ENCODE results near the gene ZSWIM9.

Gene ZSWIM9

DNA sequence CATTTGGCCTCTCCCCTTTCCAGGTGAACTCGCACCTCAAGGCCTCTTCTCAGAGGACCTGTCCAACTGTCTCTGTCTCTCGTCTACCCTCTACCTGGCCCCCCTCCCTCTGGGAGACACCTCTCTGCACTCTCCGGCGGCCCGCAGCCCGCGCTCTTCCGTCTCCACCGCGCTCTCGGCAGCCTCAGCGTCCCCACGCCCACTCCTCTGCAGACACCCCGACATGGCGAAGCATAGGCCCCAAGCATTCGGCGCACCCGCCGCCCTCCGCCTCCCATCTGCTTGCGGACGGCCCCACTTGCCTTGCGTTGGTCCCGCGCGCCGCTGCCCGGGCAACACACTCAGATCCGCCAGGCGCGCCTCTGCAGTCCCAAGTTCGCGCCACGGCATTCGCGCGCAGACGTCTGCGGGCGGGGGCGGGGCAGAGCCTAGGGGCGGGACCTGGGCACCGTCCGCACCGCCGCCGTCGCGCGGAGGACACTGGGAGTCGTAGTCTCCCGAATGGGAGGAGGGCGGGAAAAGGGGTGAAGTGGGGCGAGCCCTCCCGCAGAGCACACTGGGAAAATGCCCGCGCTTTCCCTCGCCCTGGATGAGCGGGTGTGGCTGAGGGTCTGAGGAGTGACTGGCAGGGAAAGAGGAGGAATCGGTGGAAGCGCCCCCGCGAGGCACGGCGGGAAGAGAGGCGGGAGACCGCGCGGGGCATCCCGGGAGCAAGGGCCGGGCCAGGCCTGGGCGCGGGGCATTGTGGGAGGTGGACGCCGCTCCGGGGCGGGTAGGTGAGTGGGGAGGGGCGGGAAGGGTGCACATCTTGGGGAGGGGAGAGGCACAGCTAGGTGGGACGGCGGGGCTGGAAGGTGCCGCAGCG, at the start of gene ZSWIM9, which contains the start of gene LIG1:
Gene ZSWIM9 (plus strand): TSS at position 742 of the 865 bp plus-strand sequence. CDS start 1,123 bp downstream, outside the sequence.
Gene LIG1 (minus strand): TSS at position 406 of the 865 bp plus-strand sequence. CDS start 4,778 bp downstream, outside the sequence.
- peak within 1 kb of the TSS; percentile 93 for H3K4me3 Mint-ChIP-seq
- peaks cover 29% of the 10 kb centered on the region for H3K4me1 Mint-ChIP-seq (ENCODE audit: low read depth)
- no peaks in the 10 kb centered on the region for H3K9me3 Mint-ChIP-seq
- peaks cover 47% of the 10 kb centered on the region for H3K36me3 Mint-ChIP-seq (ENCODE audit: low read depth)
- intact Hi-C loops (cut with micrococcal nuclease) = no loop called here
- peak within 1 kb of the TSS; percentile 94 for H3K27ac Mint-ChIP-seq
- no peaks in the 10 kb centered on the region for H3K27me3 Mint-ChIP-seq

DNA sequence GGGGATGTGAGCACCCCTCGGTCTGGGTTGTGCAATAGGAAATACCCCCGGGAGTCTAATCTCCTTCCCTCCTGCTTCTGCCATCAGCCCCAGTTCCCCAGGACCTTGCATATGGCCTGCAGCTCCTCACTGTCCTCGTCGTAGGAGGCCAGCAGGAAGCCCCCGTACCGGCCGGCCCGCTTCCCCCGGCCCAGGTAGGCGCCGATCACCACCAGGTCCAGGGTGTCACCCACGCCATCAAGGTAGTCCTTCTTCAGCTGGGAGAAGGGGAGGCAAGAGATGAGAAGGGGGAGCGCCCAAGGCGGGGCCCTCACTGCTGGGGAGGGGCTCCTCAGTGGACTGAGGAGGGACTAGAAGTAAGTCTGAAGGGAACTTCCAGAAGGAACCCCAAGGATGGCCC, 49.4 kb upstream of the ZSWIM9 start:
- no peak overlapping the region for H3K4me3 Mint-ChIP-seq
- intact Hi-C loops (cut with micrococcal nuclease) = no loop called here
- peaks cover 60% of the 10 kb centered on the region for H3K36me3 Mint-ChIP-seq (ENCODE audit: low read depth)
- no peak overlapping the region for H3K27ac Mint-ChIP-seq
- peaks cover 16% of the 10 kb centered on the region for H3K4me1 Mint-ChIP-seq (ENCODE audit: low read depth)
- H3K27me3 Mint-ChIP-seq = no peaks in the 10 kb centered on the region
- H3K9me3 Mint-ChIP-seq = no peaks in the 10 kb centered on the region

- intact Hi-C loops (cut with micrococcal nuclease) = no loop called here
Measured at GRCh38 chr19:48121909-48122371, 48.5 kb upstream of the ZSWIM9 start.

GRCh38 chr19:48122421-48122820, 48.1 kb upstream of the ZSWIM9 start:
- Mint-ChIP-seq H3K4me1 (ENCODE audit: low read depth) (peaks cover 15% of the 10 kb centered on the region), H3K4me3 (no peak overlapping the region), H3K27ac (peak overlapping the region; percentile 11), H3K9me3 (no peaks in the 10 kb centered on the region), H3K27me3 (no peaks in the 10 kb centered on the region), H3K36me3 (ENCODE audit: low read depth) (peaks cover 64% of the 10 kb centered on the region)
- intact Hi-C loops (cut with micrococcal nuclease) = no loop called here

More at GRCh38 chr19:48121909-48122371, 48.5 kb upstream of the ZSWIM9 start:
- H3K36me3 Mint-ChIP-seq (ENCODE audit: low read depth) = peaks cover 62% of the 10 kb centered on the region
- peak overlapping the region; percentile 11 for H3K27ac Mint-ChIP-seq
- peaks cover 16% of the 10 kb centered on the region for H3K4me1 Mint-ChIP-seq (ENCODE audit: low read depth)
- no peaks in the 10 kb centered on the region for H3K9me3 Mint-ChIP-seq
- H3K27me3 Mint-ChIP-seq = no peaks in the 10 kb centered on the region
- no peak overlapping the region for H3K4me3 Mint-ChIP-seq

DNA sequence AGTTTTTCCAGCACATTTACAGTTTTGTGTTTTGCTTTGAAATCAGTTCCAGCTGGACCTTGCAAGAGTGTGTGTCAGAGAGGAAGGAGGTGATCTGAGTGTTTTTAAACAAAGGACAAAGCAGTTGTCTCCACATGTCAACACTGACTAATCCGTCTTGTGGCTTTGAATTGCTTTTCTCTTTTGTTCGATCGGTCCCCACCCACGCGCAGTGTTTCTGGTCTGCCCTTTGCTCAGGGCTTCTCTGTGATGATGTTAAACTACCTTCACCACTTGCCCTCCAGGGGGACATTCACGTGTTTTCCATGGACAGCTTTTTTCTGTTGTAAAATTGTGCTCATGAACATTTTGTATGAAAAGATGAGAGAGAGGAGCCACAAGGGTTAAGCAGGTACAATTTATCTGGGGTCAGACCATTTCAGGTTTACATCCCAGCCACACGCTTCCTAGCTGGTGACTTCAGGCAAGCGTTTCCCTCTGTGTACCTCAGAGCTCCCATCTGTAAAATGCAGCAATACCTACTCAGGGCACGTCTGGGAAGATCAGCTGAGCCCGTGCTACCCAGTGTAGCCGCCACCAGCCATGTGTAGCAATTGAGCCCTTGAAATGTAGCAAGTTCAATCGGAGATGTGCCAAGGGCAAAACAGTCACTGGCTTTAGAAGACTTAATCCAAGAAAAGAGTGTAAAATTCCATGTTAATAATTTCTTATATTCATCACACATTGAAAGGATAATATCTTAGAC, 46.4 kb upstream of the ZSWIM9 start:
- Mint-ChIP-seq H3K36me3 (ENCODE audit: low read depth) (peaks cover 69% of the 10 kb centered on the region), H3K27me3 (no peaks in the 10 kb centered on the region), H3K9me3 (no peaks in the 10 kb centered on the region), H3K4me1 (ENCODE audit: low read depth) (peaks cover 6% of the 10 kb centered on the region), H3K27ac (no peak overlapping the region), H3K4me3 (no peak overlapping the region)
- intact Hi-C loops (cut with micrococcal nuclease) = no loop called here

DNA sequence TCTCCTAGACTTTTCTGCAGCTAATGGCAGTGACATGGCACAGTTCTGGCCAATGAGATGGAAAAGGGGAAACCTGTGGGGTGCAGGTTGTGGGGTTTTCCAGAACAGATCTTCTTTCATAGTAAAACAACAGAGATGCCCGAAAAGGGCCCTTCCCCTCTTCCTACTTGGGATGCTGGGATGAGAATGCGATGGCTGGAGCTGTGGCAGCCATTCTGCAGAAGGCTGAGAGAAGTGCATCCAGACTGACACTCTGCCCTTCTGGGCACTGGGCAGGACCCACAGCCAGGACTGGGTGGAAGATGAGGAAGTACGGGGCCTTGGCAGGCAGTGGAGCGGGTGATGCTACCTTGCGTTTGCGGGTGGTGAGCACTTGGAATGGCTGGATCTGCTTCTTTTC, 42.9 kb upstream of the ZSWIM9 start:
- intact Hi-C loops (cut with micrococcal nuclease) = no loop called here
- H3K27ac Mint-ChIP-seq = no peak overlapping the region
- no peak overlapping the region for H3K4me3 Mint-ChIP-seq
- H3K9me3 Mint-ChIP-seq = no peaks in the 10 kb centered on the region
- H3K36me3 Mint-ChIP-seq (ENCODE audit: low read depth) = peaks cover 79% of the 10 kb centered on the region
- no peaks in the 10 kb centered on the region for H3K4me1 Mint-ChIP-seq (ENCODE audit: low read depth)
- no peaks in the 10 kb centered on the region for H3K27me3 Mint-ChIP-seq

DNA sequence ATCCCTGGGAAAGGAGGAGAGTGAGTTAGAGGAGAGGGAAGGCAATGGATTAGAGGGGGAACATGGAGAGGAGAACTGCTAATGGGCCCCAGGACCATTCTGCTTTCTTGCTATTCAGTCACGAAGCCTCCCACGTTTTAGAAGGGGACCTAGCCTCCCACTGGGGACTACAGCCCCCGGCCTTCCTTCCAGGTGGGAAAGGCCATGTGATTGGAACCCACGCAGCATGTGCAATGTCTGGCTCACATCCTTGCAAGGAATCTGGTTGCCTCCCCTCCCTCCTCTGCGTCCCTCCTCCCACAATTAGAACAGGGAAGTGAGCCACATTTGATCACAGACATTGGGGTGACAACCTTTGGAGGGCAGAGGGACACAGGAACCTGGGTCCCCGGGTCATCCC, 37.4 kb upstream of the ZSWIM9 start:
- Mint-ChIP-seq H3K4me3 (no peak overlapping the region), H3K4me1 (ENCODE audit: low read depth) (no peaks in the 10 kb centered on the region), H3K27me3 (no peaks in the 10 kb centered on the region), H3K27ac (no peak overlapping the region), H3K36me3 (ENCODE audit: low read depth) (peaks cover 65% of the 10 kb centered on the region), H3K9me3 (no peaks in the 10 kb centered on the region)
- intact Hi-C loops (cut with micrococcal nuclease) = no loop called here

- Mint-ChIP-seq H3K36me3 (ENCODE audit: low read depth) (peaks cover 65% of the 10 kb centered on the region), H3K27ac (no peak overlapping the region), H3K27me3 (no peaks in the 10 kb centered on the region), H3K4me1 (ENCODE audit: low read depth) (no peaks in the 10 kb centered on the region), H3K4me3 (no peak overlapping the region), H3K9me3 (no peaks in the 10 kb centered on the region)
- intact Hi-C loops (cut with micrococcal nuclease) = no loop called here
Measured at GRCh38 chr19:48135411-48135810, 35.1 kb upstream of the ZSWIM9 start.

GRCh38 chr19:48136547-48136946, 33.9 kb upstream of the ZSWIM9 start:
- Mint-ChIP-seq H3K36me3 (ENCODE audit: low read depth) (peaks cover 59% of the 10 kb centered on the region), H3K27ac (no peak overlapping the region), H3K4me3 (no peak overlapping the region), H3K9me3 (no peaks in the 10 kb centered on the region), H3K4me1 (ENCODE audit: low read depth) (no peaks in the 10 kb centered on the region), H3K27me3 (no peaks in the 10 kb centered on the region)
- intact Hi-C loops (cut with micrococcal nuclease) = no loop called here

GRCh38 chr19:48137411-48137810, 33.1 kb upstream of the ZSWIM9 start:
- Mint-ChIP-seq H3K4me3 (no peak overlapping the region), H3K27me3 (no peaks in the 10 kb centered on the region), H3K27ac (no peak overlapping the region), H3K4me1 (ENCODE audit: low read depth) (no peaks in the 10 kb centered on the region), H3K9me3 (no peaks in the 10 kb centered on the region), H3K36me3 (ENCODE audit: low read depth) (peaks cover 54% of the 10 kb centered on the region)
- intact Hi-C loops (cut with micrococcal nuclease) = no loop called here

GRCh38 chr19:48139053-48139452, 31.4 kb upstream of the ZSWIM9 start:
- peaks cover 63% of the 10 kb centered on the region for H3K36me3 Mint-ChIP-seq (ENCODE audit: low read depth)
- H3K27ac Mint-ChIP-seq = no peak overlapping the region
- no peaks in the 10 kb centered on the region for H3K9me3 Mint-ChIP-seq
- no peak overlapping the region for H3K4me3 Mint-ChIP-seq
- no peaks in the 10 kb centered on the region for H3K27me3 Mint-ChIP-seq
- intact Hi-C loops (cut with micrococcal nuclease) = no loop called here
- peaks cover 3% of the 10 kb centered on the region for H3K4me1 Mint-ChIP-seq (ENCODE audit: low read depth)

DNA sequence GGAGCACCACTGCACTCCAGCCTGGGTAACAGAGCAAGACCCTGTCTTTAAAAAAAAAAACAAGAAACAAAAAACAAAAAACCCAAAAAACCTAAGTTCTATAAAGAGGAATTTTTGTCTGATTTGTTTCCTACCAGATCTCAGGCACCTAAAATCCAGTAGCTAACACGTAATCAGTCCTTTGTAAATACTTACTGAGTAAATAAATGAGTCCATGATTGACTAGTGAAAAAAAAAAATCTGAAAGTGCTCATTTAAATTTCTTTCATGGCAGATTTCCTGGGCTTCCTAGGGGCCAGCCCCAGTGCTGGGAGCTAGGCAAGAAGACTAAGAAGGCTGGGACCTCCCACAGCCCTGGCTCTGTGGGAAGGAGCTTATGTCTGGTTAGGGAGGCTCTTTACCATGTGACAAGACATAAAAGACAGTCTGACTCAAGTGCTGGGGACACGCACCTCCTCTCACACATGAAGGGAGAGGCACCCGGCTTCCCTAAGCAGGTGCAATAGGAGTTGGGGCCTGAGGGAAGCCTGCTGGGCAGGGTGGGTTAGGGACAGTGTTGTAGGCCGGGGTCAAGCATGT, 22.8 kb upstream of the ZSWIM9 start:
- H3K4me1 Mint-ChIP-seq (ENCODE audit: low read depth) = peaks cover 24% of the 10 kb centered on the region
- no peak overlapping the region for H3K27ac Mint-ChIP-seq
- peaks cover 44% of the 10 kb centered on the region for H3K36me3 Mint-ChIP-seq (ENCODE audit: low read depth)
- no peak overlapping the region for H3K4me3 Mint-ChIP-seq
- H3K9me3 Mint-ChIP-seq = no peaks in the 10 kb centered on the region
- no peaks in the 10 kb centered on the region for H3K27me3 Mint-ChIP-seq
- intact Hi-C loops (cut with micrococcal nuclease) = no loop called here

DNA sequence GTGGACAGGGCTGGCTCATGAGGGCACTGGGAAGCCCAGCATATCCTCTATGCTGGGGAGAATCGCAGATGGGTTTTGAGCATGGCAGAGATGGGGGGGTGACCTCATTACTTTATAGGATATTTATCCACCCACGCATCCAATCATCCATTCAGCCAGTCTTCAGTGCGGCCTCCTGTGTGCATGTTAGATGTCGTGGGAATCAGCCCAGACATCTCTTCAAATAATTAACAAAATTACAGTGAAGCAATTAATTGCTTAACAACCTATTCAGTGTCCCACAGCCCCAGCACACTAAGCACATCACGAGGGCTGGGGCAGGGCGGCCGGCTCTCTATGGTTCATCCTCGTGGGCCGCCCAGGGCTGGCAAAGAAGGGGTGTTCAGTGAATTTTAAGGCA, 21.9 kb upstream of the ZSWIM9 start:
- Mint-ChIP-seq H3K27ac (no peak overlapping the region), H3K4me1 (ENCODE audit: low read depth) (peaks cover 24% of the 10 kb centered on the region)

DNA sequence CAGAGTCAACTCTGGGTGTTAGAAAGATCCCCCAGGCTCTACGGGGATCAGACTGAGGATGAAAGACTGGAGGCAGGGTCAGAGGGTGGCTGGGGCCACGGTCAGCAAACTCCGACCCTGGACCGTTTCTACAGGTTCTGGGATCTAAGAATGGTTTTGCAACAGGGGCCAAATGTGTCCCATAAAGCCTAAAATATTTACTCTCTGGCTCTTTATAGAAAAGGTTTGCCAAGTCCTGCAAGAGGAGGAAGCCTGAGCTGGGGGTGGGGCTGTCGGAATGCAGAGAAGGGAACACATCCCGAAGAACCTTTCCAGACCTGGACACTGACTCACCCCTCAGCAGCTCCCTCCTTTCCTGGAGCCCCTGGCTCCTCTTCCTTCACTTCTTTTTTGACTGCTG, 21.1 kb upstream of the ZSWIM9 start:
- intact Hi-C loops (cut with micrococcal nuclease) = no loop called here
- no peak overlapping the region for H3K4me3 Mint-ChIP-seq
- H3K9me3 Mint-ChIP-seq = no peaks in the 10 kb centered on the region
- H3K36me3 Mint-ChIP-seq (ENCODE audit: low read depth) = peaks cover 36% of the 10 kb centered on the region
- H3K4me1 Mint-ChIP-seq (ENCODE audit: low read depth) = peaks cover 18% of the 10 kb centered on the region
- peak overlapping the region; percentile 7 for H3K27ac Mint-ChIP-seq
- H3K27me3 Mint-ChIP-seq = no peaks in the 10 kb centered on the region

More for the DNA sequence above, 21.9 kb upstream of the ZSWIM9 start:
- no peaks in the 10 kb centered on the region for H3K27me3 Mint-ChIP-seq
- H3K36me3 Mint-ChIP-seq (ENCODE audit: low read depth) = peaks cover 37% of the 10 kb centered on the region
- no peaks in the 10 kb centered on the region for H3K9me3 Mint-ChIP-seq
- no peak overlapping the region for H3K4me3 Mint-ChIP-seq
- intact Hi-C loops (cut with micrococcal nuclease) = no loop called here

Measured in dendritic cell treated with granulocyte-macrophage colony-stimulating factor and Interleukin-4, amounts not matched to agents 40 ng/mL and 50 ng/mL, for 4 days (primary cell).